ENCODE measurements around the gene SOX12. TPM values are rescaled to one million over a fixed set of nuclear protein-coding genes. Genes with fewer than 3 reads are reported as not detected.

Gene SOX12
- polyA plus RNA-seq, 3 donors from 2014 or later = 0.08 to 0.27 (median 0.21) TPM

GRCh38 chr20:295804-296203 lies 29.5 kb upstream of the SOX12 start:
- peak overlapping the region; percentile 70 to 100 (median 84) for H3K4me3 Mint-ChIP-seq

GRCh38 chr20:297098-297924 lies 28.0 kb upstream of the SOX12 start, which contains the start of gene ZCCHC3:
ZCCHC3 (plus strand) TSS chr20:297570; CDS start chr20:297587, 17 bp downstream.
- Mint-ChIP-seq H3K4me3 (peak within 1 kb of the TSS; percentile 99 to 100 (median 100)), H3K4me1 (peaks cover 42 to 45% of the 10 kb centered on the region in 2 donors), H3K27me3 (ENCODE audit: low read depth in 3 of 3) (peaks cover 15 to 23% (median 22%) of the 10 kb centered on the region in 3 donors), H3K9me3 (peaks cover 0 to 3% (median 0%) of the 10 kb centered on the region in 6 donors), H3K27ac (peak within 1 kb of the TSS; percentile 96 to 100 (median 98)), H3K36me3 (peaks cover 0 to 6% (median 2%) of the 10 kb centered on the region in 3 donors)
- DNase-seq = peak; percentile 84 to 86 (median 85)

More at GRCh38 chr20:295804-296203, 29.5 kb upstream of the SOX12 start:
- H3K4me1 Mint-ChIP-seq = peaks cover 42 to 45% of the 10 kb centered on the region in 2 donors
- DNase-seq = no peak
- peaks cover 0 to 2% (median 0%) of the 10 kb centered on the region in 6 donors for H3K9me3 Mint-ChIP-seq
- H3K27ac Mint-ChIP-seq = peak overlapping the region; percentile 58 to 99 (median 86)
- H3K36me3 Mint-ChIP-seq = peaks cover 0 to 4% (median 0%) of the 10 kb centered on the region in 3 donors
- peaks cover 14 to 23% (median 22%) of the 10 kb centered on the region in 3 donors for H3K27me3 Mint-ChIP-seq (ENCODE audit: low read depth in 3 of 3)

- Mint-ChIP-seq H3K4me3 (peak overlapping the region; percentile 99 to 100 (median 100)), H3K9me3 (peaks cover 0 to 3% (median 0%) of the 10 kb centered on the region in 6 donors), H3K36me3 (peaks cover 0 to 7% (median 4%) of the 10 kb centered on the region in 3 donors), H3K27me3 (ENCODE audit: low read depth in 3 of 3) (peaks cover 12 to 23% (median 22%) of the 10 kb centered on the region in 3 donors), H3K27ac (peak overlapping the region; percentile 96 to 100 (median 97)), H3K4me1 (peaks cover 42 to 45% of the 10 kb centered on the region in 2 donors)
- peak; percentile 34 to 45 (median 35) for DNase-seq
These were observed 27.2 kb upstream of the SOX12 start for GRCh38 chr20:297925-298775.

GRCh38 chr20:298776-299391 lies 26.5 kb upstream of the SOX12 start:
- Mint-ChIP-seq H3K27me3 (ENCODE audit: low read depth in 3 of 3) (peaks cover 12 to 22% (median 19%) of the 10 kb centered on the region in 3 donors), H3K9me3 (peaks cover 0 to 3% (median 0%) of the 10 kb centered on the region in 6 donors), H3K36me3 (peaks cover 0 to 7% (median 4%) of the 10 kb centered on the region in 3 donors), H3K4me1 (peaks cover 42 to 45% of the 10 kb centered on the region in 2 donors), H3K4me3 (peak overlapping the region; percentile 99 to 100 (median 100)), H3K27ac (peak overlapping the region; percentile 96 to 100 (median 97))
- DNase-seq = peak in 1 of 3 donors; percentile 19

GRCh38 chr20:300345-300990 lies 24.9 kb upstream of the SOX12 start:
- H3K27me3 Mint-ChIP-seq (ENCODE audit: low read depth in 3 of 3) = peaks cover 12 to 22% (median 19%) of the 10 kb centered on the region in 3 donors
- H3K27ac Mint-ChIP-seq = peak overlapping the region; percentile 43 to 97 (median 77)
- peak overlapping the region; percentile 31 to 100 (median 65) for H3K4me3 Mint-ChIP-seq
- H3K36me3 Mint-ChIP-seq = peaks cover 0 to 7% (median 4%) of the 10 kb centered on the region in 3 donors
- peaks cover 0 to 3% (median 0%) of the 10 kb centered on the region in 6 donors for H3K9me3 Mint-ChIP-seq
- H3K4me1 Mint-ChIP-seq = peaks cover 42 to 45% of the 10 kb centered on the region in 2 donors
- no peak for DNase-seq

- Mint-ChIP-seq H3K4me1 (peaks cover 27 to 29% of the 10 kb centered on the region in 2 donors), H3K27ac (peak overlapping the region in 3 of 6 donors; percentile 5 to 41 (median 36)), H3K9me3 (peaks cover 0 to 3% (median 0%) of the 10 kb centered on the region in 6 donors), H3K27me3 (ENCODE audit: low read depth in 3 of 3) (peaks cover 9 to 12% (median 11%) of the 10 kb centered on the region in 3 donors), H3K4me3 (no peak overlapping the region), H3K36me3 (peaks cover 0 to 11% (median 4%) of the 10 kb centered on the region in 3 donors)
- no peak for DNase-seq
These were observed 23.2 kb upstream of the SOX12 start for GRCh38 chr20:301886-302848.

GRCh38 chr20:305745-306144 lies 19.6 kb upstream of the SOX12 start:
- H3K4me1 Mint-ChIP-seq = peaks cover 13 to 16% of the 10 kb centered on the region in 2 donors
- H3K27ac Mint-ChIP-seq = no peak overlapping the region
- DNase-seq = no peak
- H3K4me3 Mint-ChIP-seq = no peak overlapping the region
- peaks cover 3 to 8% (median 3%) of the 10 kb centered on the region in 3 donors for H3K27me3 Mint-ChIP-seq (ENCODE audit: low read depth in 3 of 3)
- peaks cover 0 to 7% (median 4%) of the 10 kb centered on the region in 3 donors for H3K36me3 Mint-ChIP-seq
- H3K9me3 Mint-ChIP-seq = peaks cover 0 to 1% (median 0%) of the 10 kb centered on the region in 6 donors

GRCh38 chr20:308427-309038 lies 16.8 kb upstream of the SOX12 start:
- Mint-ChIP-seq H3K27ac (peak overlapping the region in 1 of 6 donors; percentile 40), H3K27me3 (ENCODE audit: low read depth in 3 of 3) (peaks cover 3 to 6% (median 5%) of the 10 kb centered on the region in 3 donors), H3K9me3 (no peaks in the 10 kb centered on the region), H3K4me3 (no peak overlapping the region), H3K4me1 (peaks cover 15 to 23% of the 10 kb centered on the region in 2 donors), H3K36me3 (peaks cover 0 to 3% (median 0%) of the 10 kb centered on the region in 3 donors)
- no peak for DNase-seq

- H3K4me3 Mint-ChIP-seq = peak overlapping the region; percentile 27 to 52 (median 49)
- no peak for DNase-seq
- H3K9me3 Mint-ChIP-seq = no peaks in the 10 kb centered on the region
- H3K27me3 Mint-ChIP-seq (ENCODE audit: low read depth in 3 of 3) = peaks cover 3 to 6% (median 5%) of the 10 kb centered on the region in 3 donors
- H3K4me1 Mint-ChIP-seq = peaks cover 15 to 23% of the 10 kb centered on the region in 2 donors
- peaks cover 0 to 3% (median 0%) of the 10 kb centered on the region in 3 donors for H3K36me3 Mint-ChIP-seq
- H3K27ac Mint-ChIP-seq = peak overlapping the region in 4 of 6 donors; percentile 17 to 78 (median 62)
These were observed 16.0 kb upstream of the SOX12 start for GRCh38 chr20:309306-309840.

GRCh38 chr20:309841-310644 lies 15.3 kb upstream of the SOX12 start:
- H3K9me3 Mint-ChIP-seq = no peaks in the 10 kb centered on the region
- peak overlapping the region; percentile 78 to 87 (median 82) for H3K4me3 Mint-ChIP-seq
- peaks cover 15 to 23% of the 10 kb centered on the region in 2 donors for H3K4me1 Mint-ChIP-seq
- peak overlapping the region; percentile 57 to 91 (median 72) for H3K27ac Mint-ChIP-seq
- peaks cover 3 to 6% (median 5%) of the 10 kb centered on the region in 3 donors for H3K27me3 Mint-ChIP-seq (ENCODE audit: low read depth in 3 of 3)
- peak; percentile 79 to 83 (median 80) for DNase-seq
- H3K36me3 Mint-ChIP-seq = peaks cover 0 to 3% (median 0%) of the 10 kb centered on the region in 3 donors
